NK-92 (cell line): ENCODE results near the gene FTO.

Experiments used
- DNase-seq: peaks from one replicate; lab custom pipeline; 2025; ENCODE audit not compliant: unreplicated experiment; lab: John Stamatoyannopoulos, UW

The FTO gene

DNA sequence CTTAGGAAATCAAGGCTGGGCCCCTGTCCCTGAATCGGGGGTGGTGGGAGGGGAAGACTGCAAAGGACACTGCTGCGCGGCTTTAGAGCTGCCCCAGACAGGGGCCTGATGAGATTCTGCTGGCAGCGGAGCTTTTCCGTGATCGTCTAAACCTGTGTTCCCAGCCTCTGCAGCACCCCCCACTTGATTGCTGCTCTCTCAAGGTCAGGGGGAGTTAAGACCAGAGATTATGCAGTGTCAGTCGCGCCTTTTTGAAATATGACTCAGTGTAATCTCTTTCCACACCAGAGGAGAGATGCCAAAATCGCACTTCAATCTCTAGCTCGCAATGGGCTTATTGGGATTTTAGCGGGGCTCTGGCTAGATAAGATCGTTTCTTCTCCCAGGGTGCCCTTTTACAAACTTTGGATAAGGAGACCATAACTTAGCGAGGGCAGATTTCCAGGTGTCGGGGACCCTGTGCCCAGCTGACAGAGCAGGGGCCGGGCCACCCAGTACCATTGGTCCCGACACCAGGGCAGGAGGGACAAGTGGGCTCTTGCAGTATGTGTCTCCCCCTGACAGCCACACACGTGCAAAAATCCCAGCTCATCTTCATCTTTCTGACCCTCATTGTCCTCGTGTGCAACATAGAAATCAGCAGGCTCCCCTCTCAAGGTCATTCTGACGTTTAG is 495.7 kb downstream of the FTO start:
- no peak for DNase-seq

DNA sequence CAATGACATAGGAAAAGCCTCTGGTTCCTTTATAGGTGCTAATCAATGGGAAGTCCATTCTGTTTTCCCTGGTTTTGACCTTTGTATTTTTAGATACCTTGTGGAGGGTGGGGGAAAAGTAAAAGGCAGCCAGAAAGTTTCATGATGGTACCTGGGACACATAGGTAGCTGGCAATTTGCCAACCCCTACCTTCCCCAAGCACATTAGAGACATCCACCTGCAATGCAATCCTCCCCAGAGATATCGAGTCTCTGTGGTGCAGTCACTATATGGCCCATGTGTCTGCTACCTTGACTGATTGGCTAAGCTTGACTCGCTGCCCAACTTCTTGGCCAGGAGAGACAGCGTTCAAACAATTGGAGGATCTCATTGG is 496.2 kb downstream of the FTO start:
- no peak for DNase-seq

GRCh38 chr16:54200720-54201119 is 496.8 kb downstream of the FTO start:
- no peak for DNase-seq

DNA sequence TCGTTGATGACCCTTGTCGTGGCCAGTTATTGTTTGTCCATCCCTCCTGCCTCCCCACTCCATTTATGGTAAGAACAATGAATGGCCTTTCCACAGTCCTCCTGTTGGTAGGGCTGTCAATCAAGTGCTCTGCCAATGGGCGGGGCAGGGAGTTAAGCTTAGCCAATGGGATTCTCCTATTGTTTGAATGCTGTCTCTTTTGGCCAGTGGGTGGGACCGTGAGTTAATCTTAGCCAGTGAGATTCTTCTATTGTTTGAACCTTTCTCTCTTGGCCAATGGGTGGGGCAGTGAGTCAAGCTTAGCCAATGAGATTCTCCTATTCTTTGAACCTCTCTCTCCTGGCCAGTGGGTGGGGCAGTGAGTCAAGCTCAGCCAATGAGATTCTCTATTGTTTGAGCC is 497.2 kb downstream of the FTO start:
- DNase-seq, result no peak
